K562 (cell line): Measurements from ENCODE around the gene ZNF776. TPM values are rescaled to one million over a fixed set of nuclear protein-coding genes. Genes with fewer than 3 reads are reported as not detected.

Source experiments
- ATAC-seq: fragments of 200-7000 bp; cut with Tn5 transposase; 3 replicates; pipeline ENCODE4 v1.9.1; 2020; ENCODE audit warnings: moderate library complexity
- BruUV-seq: library from RNA; stranded (reverse); fragments of 400-500 nt; replicated peaks from 2 replicates; lab custom pipeline; 2021; lab: Mats Ljungman, UMichigan
- CTCF ChIA-PET: fragments of 300-600 bp; formaldehyde crosslinking; extraction: SDS; loops from one replicate; lab custom pipeline; 2021; ENCODE audit warnings: low intra/inter-chr PET ratio; lab: Yijun Ruan, JAX
- POLR2A ChIA-PET: fragments of 300-600, 350-650 bp; sonication (Branson Sonifier 250); formaldehyde crosslinking; extraction: SDS; loops from one replicate; lab custom pipeline; 2021; ENCODE audit warnings: antibody characterized with exemption, inconsistent platforms; lab: Yijun Ruan, JAX
- DNase-seq, 4 experiments: peaks; one replicate each; pipeline versions ENCODE4 v3.0.0 to v3.0.0-alpha.2; 2011 to 2018; ENCODE audit warnings: low spot score in 3 of 4, mixed read lengths in 3 of 4; ENCODE audit errors: extremely low read depth in 1 of 4
- FAIRE-seq: peaks from 2 replicates; lab custom pipeline; 2011; peaks lifted over from hg19 to GRCh38; lab: Jason Lieb, UNC
- H2AFZ ChIP-seq: 2 replicates; pipeline ENCODE4 v1.6.0; 2011; ENCODE audit warnings: low read depth, low read length, control low read depth, inconsistent platforms
- H3K27ac ChIP-seq: fragments of 200-600 bp; 3 replicates; pipeline ENCODE4 v1.8.0; 2011; ENCODE audit warnings: low read depth, mild to moderate bottlenecking, control low read depth, inconsistent platforms, low read length, moderate library complexity, mixed read lengths; ENCODE audit errors: extremely low read depth
- H3K27me3 ChIP-seq, 2 experiments: fragments of 300-600 bp in 1 of 2; 2 replicates in 1 of 2; 3 replicates in 1 of 2; pipeline versions ENCODE4 v1.6.0 to v1.8.0; 2011; ENCODE audit warnings: inconsistent platforms in 2 of 2, low read length in 2 of 2, mild to moderate bottlenecking in 1 of 2, mixed read lengths in 1 of 2, moderate library complexity in 1 of 2; ENCODE audit not compliant: control insufficient read depth in 2 of 2, insufficient read depth in 2 of 2
- H3K36me3 ChIP-seq: fragments of 300-600 bp; 3 replicates; pipeline ENCODE4 v1.8.0; 2011; ENCODE audit warnings: mild to moderate bottlenecking, low read length, inconsistent platforms; ENCODE audit not compliant: control insufficient read depth, insufficient read depth
- H3K4me1 ChIP-seq, 2 experiments: fragments of 200-600 bp in 1 of 2; replicated peaks in 1 of 2; 2 replicates in 1 of 2; 3 replicates in 1 of 2; pipeline versions ENCODE4 v1.5.1 to v1.8.0; 2011; ENCODE audit warnings: inconsistent platforms in 2 of 2, low read length in 2 of 2, mild to moderate bottlenecking in 1 of 2, mixed read lengths in 1 of 2, moderate library complexity in 1 of 2; ENCODE audit not compliant: control insufficient read depth in 2 of 2, insufficient read depth in 2 of 2
- H3K4me2 ChIP-seq: 2 replicates; pipeline ENCODE4 v1.6.1; 2011; ENCODE audit warnings: low read length, control low read depth, inconsistent platforms, mixed read lengths; ENCODE audit not compliant: insufficient read depth
- H3K4me3 ChIP-seq: fragments of 200-600 bp; sonication (generic), shearing (Covaris generic); 2 replicates; pipeline ENCODE4 v1.5.1; 2016; ENCODE audit warnings: control low read depth, inconsistent platforms
- H3K79me2 ChIP-seq: fragments of 200-600 bp; 3 replicates; pipeline ENCODE4 v1.8.0; 2011; ENCODE audit warnings: low read length, inconsistent platforms; ENCODE audit not compliant: control insufficient read depth, insufficient read depth
- H3K9ac ChIP-seq, 2 experiments: 2 replicates each; pipeline versions ENCODE4 v1.6.0 to v1.6.1; 2011; ENCODE audit warnings: low read depth in 2 of 2, low read length in 2 of 2, control low read depth in 1 of 2, inconsistent platforms in 1 of 2, mild to moderate bottlenecking in 1 of 2, mixed read lengths in 1 of 2; ENCODE audit not compliant: insufficient read depth in 1 of 2
- H3K9me1 ChIP-seq: one replicate; pipeline ENCODE4 v1.6.0; 2011; ENCODE audit warnings: inconsistent platforms, mild to moderate bottlenecking, low read length, moderate library complexity; ENCODE audit not compliant: control insufficient read depth, insufficient read depth
- H3K9me3 ChIP-seq: replicated peaks from 2 replicates; pipeline ENCODE4 v1.5.1; 2011; ENCODE audit warnings: low read depth, low read length, inconsistent platforms; ENCODE audit not compliant: control insufficient read depth, insufficient read depth
- H4K20me1 ChIP-seq: replicated peaks from 2 replicates; pipeline ENCODE4 v1.6.1; 2011; ENCODE audit warnings: low read length, inconsistent platforms, mixed read lengths; ENCODE audit not compliant: control insufficient read depth, insufficient read depth
- CEBPG ChIP-seq, 3 experiments: fragments of 200-800 bp in 1 of 3; sonication (Bioruptor generic) in 1 of 3; sonication (generic) in 1 of 3; formaldehyde crosslinking in 1 of 3; IDR thresholded peaks in 2 of 3; conservative IDR thresholded peaks in 1 of 3; 2 replicates each; pipeline versions ENCODE4 v1.6.1 to v1.8.0; 2016 to 2022; ENCODE audit warnings: missing compliant biosample characterization in 2 of 3, missing genetic modification characterization in 2 of 3, mild to moderate bottlenecking in 1 of 3, missing genetic modification reagents in 1 of 3
- CREB1 ChIP-seq, 2 experiments: sonication (generic) in 1 of 2; formaldehyde crosslinking in 1 of 2; IDR thresholded peaks; 2 replicates each; pipeline versions ENCODE4 v1.6.1 to v1.8.0; 2012 to 2022; ENCODE audit warnings: inconsistent platforms in 1 of 2, mild to moderate bottlenecking in 1 of 2, missing genetic modification reagents in 1 of 2, moderate library complexity in 1 of 2
- EP300 ChIP-seq: IDR thresholded peaks from 2 replicates; pipeline ENCODE4 v1.6.1; 2012; ENCODE audit warnings: low read length, improper control_type of control experiment
- GATAD2B ChIP-seq: fragments of 450-650 bp; IDR thresholded peaks from 2 replicates; pipeline ENCODE4 v1.6.1; 2017; ENCODE audit warnings: mild to moderate bottlenecking, borderline replicate concordance
- HOXB6 ChIP-seq: fragments of 250-450 bp; sonication (Bioruptor Pico); IDR thresholded peaks from 2 replicates; pipeline ENCODE4 v1.5.1; 2022; ENCODE audit warnings: mild to moderate bottlenecking, borderline replicate concordance
- SNRNP70 ChIP-seq: fragments of 200-400 bp; formaldehyde crosslinking; optimal IDR thresholded peaks from 2 replicates; pipeline ENCODE3; 2017; ENCODE audit warnings: low read depth, low read length
- ZBTB8A ChIP-seq: fragments of 450-650 bp; IDR thresholded peaks from 2 replicates; pipeline ENCODE4 v1.6.1; 2018; ENCODE audit warnings: mild to moderate bottlenecking, moderate library complexity; ENCODE audit not compliant: partially characterized antibody
- ZNF224 ChIP-seq: sonication (generic); formaldehyde crosslinking; IDR thresholded peaks from 2 replicates; pipeline ENCODE4 v1.8.0; 2022; ENCODE audit warnings: mild to moderate bottlenecking, missing genetic modification reagents
- WGBS: fragments of 100-300 bp; shearing (Covaris generic); methylation state at CpG from one replicate; pipeline ENCODE4 v1.1.6; 2016; ENCODE audit warnings: low coverage, mixed read lengths; ENCODE audit not compliant: insufficient coverage; ENCODE audit errors: missing lambda C conversion rate; 5-methylcytosine and 5-hydroxymethylcytosine counted together
- in situ Hi-C: fragments of 300-500 bp; cut with MboI; formaldehyde crosslinking; loops from 4 replicates; pipeline ENCODE4 v1.15.0; 2018; ENCODE audit warnings: inconsistent platforms, mixed read lengths
- intact Hi-C: fragments of 100-400 bp; cut with micrococcal nuclease; formaldehyde crosslinking; loops from 2 replicates; pipeline ENCODE4 v1.14.2; 2022
- polyA plus RNA-seq, 8 experiments: library from polyadenylated mRNA; depleted of rRNA in 4 of 8; stranded (reverse) in 5 of 8; unstranded in 3 of 8; fragments of >200 nt; fragmentation: Nextera tagmentation in 2 of 8; fragmentation: Illumina TruSeq in 1 of 8; extraction: Ambion mirVana in 2 of 8; extraction: Trizol in 1 of 8; gene quantifications; 2 replicates each; pipeline versions ENCODE4 v1.2.1 to v1.2.3, GENCODE V29; 2011 to 2014; ENCODE audit warnings: inconsistent platforms in 1 of 8, missing spikeins in 1 of 8
- total RNA-seq, 7 experiments: library from RNA; depleted of rRNA in 6 of 7; stranded (reverse); fragments of >200 nt in 6 of 7; fragmentation: Illumina TruSeq in 2 of 7; extraction: Trizol in 2 of 7; gene quantifications; 2 replicates each; pipeline versions ENCODE4 v1.2.1 to v1.2.3, GENCODE V29; 2011 to 2021; ENCODE audit warnings: low replicate concordance in 1 of 7
- TF ChIP-seq, protein P1 (sequence below), 2 experiments: fragments of 450-650 bp; IDR thresholded peaks; 2 replicates each; pipeline ENCODE4 v1.6.1; 2016
- TF ChIP-seq, protein P2 (sequence below): fragments of 200-800 bp; sonication (Bioruptor generic); IDR thresholded peaks from 2 replicates; pipeline ENCODE4 v1.6.1; 2017; ENCODE audit warnings: missing genetic modification characterization, missing compliant biosample characterization
- TF ChIP-seq, protein P3 (sequence below): IDR thresholded peaks from 3 replicates; pipeline ENCODE4 v1.6.1; 2011; ENCODE audit warnings: borderline replicate concordance, mild to moderate bottlenecking; ENCODE audit not compliant: insufficient read length, insufficient read depth

The ZNF776 gene
- total and polyA plus RNA-seq, 9 of the 15 experiments (the other 6 are each of a cell fraction or from before 2014, with no cell fraction given) = 2.2 to 16.9 (median 8.2) TPM

- no peak for ATAC-seq
- Histone ChIP-seq H3K27me3 (no peaks in the 10 kb centered on the region), H3K36me3 (peaks cover 21% of the 10 kb centered on the region; the same call in 2 of the 3 replicates), H3K9ac (no peak overlapping the region), H3K9me1 (no peaks in the 10 kb centered on the region), H3K27ac (no peak overlapping the region), H3K4me3 (no peak overlapping the region), H3K4me2 (no peak overlapping the region), H4K20me1 (no peaks in the 10 kb centered on the region), H2AFZ (no peak overlapping the region), H3K9me3 (peaks cover 2% of the 10 kb centered on the region), H3K79me2 (no peaks in the 10 kb centered on the region; the same call in 2 of the 3 replicates), H3K4me1 (no peaks in the 10 kb centered on the region)
- in situ Hi-C loops = no loop called here
- intact Hi-C loops = no loop called here
- TF ChIP-seq CEBPG (CRISPR knock-in tag; IDR thresholded peaks at IDR 0.05) (no peak), CEBPG (tag; conservative IDR thresholded peaks at IDR 0.05 in 1 of 2, IDR thresholded peaks at IDR 0.05 in 1 of 2) (peak in 1 of 2 experiments; percentile 13; a peak in 1 of 4 replicates), GATAD2B (no peak), ZBTB8A (no peak)
- DNase-seq = no peak
- ChIA-PET CTCF (interaction anchor here (0.6 kb wide), 1 partner anchor 154 kb away, joined by 3 read pairs; no protein-coding TSS in a partner anchor), POLR2A (no interaction called here)
- FAIRE-seq = no peak
- BruUV-seq = TSS peak; percentile 10
Measured at GRCh38 chr19:57788114-57788692, 41.6 kb downstream of the ZNF776 start.

- Histone ChIP-seq H2AFZ (no peak overlapping the region), H3K27me3 (no peaks in the 10 kb centered on the region), H3K4me1 (no peaks in the 10 kb centered on the region), H3K4me2 (no peak overlapping the region), H3K4me3 (no peak overlapping the region), H3K79me2 (no peaks in the 10 kb centered on the region; the same call in 2 of the 3 replicates), H3K36me3 (peaks cover 23% of the 10 kb centered on the region; the same call in 2 of the 3 replicates), H4K20me1 (no peaks in the 10 kb centered on the region), H3K9me1 (no peaks in the 10 kb centered on the region), H3K27ac (no peak overlapping the region), H3K9me3 (peaks cover 2% of the 10 kb centered on the region), H3K9ac (no peak overlapping the region)
- intact Hi-C loops (no loop called here), in situ Hi-C loops (no loop called here)
- no TSS peak for BruUV-seq
- CTCF ChIA-PET = no interaction called here
- FAIRE-seq = no peak
- no peak for ATAC-seq
- DNase-seq = no peak
- POLR2A ChIA-PET = no interaction called here
- 94% methylated on average over 4 of the region's 4 CpGs for WGBS
- TF ChIP-seq ZNF224 (no peak), HOXB6 (no peak), EP300 (no peak), CREB1 (IDR thresholded peaks at IDR 0.05) (no peak), CREB1 (CRISPR knock-in tag; IDR thresholded peaks at IDR 0.05) (no peak), SNRNP70 (no peak)
- TF ChIP-seq, protein P1, sequence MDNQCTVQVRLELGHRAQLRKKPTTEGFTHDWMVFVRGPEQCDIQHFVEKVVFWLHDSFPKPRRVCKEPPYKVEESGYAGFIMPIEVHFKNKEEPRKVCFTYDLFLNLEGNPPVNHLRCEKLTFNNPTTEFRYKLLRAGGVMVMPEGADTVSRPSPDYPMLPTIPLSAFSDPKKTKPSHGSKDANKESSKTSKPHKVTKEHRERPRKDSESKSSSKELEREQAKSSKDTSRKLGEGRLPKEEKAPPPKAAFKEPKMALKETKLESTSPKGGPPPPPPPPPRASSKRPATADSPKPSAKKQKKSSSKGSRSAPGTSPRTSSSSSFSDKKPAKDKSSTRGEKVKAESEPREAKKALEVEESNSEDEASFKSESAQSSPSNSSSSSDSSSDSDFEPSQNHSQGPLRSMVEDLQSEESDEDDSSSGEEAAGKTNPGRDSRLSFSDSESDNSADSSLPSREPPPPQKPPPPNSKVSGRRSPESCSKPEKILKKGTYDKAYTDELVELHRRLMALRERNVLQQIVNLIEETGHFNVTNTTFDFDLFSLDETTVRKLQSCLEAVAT (IDR thresholded peaks at IDR 0.05) = no peak
- TF ChIP-seq, protein P2, sequence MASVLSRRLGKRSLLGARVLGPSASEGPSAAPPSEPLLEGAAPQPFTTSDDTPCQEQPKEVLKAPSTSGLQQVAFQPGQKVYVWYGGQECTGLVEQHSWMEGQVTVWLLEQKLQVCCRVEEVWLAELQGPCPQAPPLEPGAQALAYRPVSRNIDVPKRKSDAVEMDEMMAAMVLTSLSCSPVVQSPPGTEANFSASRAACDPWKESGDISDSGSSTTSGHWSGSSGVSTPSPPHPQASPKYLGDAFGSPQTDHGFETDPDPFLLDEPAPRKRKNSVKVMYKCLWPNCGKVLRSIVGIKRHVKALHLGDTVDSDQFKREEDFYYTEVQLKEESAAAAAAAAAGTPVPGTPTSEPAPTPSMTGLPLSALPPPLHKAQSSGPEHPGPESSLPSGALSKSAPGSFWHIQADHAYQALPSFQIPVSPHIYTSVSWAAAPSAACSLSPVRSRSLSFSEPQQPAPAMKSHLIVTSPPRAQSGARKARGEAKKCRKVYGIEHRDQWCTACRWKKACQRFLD (CRISPR knock-in tag) = no peak
- TF ChIP-seq, protein P3, sequence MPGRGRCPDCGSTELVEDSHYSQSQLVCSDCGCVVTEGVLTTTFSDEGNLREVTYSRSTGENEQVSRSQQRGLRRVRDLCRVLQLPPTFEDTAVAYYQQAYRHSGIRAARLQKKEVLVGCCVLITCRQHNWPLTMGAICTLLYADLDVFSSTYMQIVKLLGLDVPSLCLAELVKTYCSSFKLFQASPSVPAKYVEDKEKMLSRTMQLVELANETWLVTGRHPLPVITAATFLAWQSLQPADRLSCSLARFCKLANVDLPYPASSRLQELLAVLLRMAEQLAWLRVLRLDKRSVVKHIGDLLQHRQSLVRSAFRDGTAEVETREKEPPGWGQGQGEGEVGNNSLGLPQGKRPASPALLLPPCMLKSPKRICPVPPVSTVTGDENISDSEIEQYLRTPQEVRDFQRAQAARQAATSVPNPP = no peak
Measured at GRCh38 chr19:57789288-57789687, 42.7 kb downstream of the ZNF776 start.
